ENCODE results near the gene ST6GALNAC5. TPM values are rescaled to one million over a fixed set of nuclear protein-coding genes. Genes with fewer than 3 reads are reported as not detected.
A peak's percentile ranks its signal among the peaks of the same experiment; 100 is the strongest.
"Not testable (repeated sequence)": the region's sequence is repeated elsewhere in the genome, so short reads cannot be mapped to it uniquely, and the experiment has no call there.

Gene ST6GALNAC5
- polyA plus RNA-seq, 10 donors: 1.2 to 2.7 (median 2.2) TPM

GRCh38 chr1:76933847-76934815, 66.9 kb downstream of the ST6GALNAC5 start:
- DNase-seq: no peak

DNA sequence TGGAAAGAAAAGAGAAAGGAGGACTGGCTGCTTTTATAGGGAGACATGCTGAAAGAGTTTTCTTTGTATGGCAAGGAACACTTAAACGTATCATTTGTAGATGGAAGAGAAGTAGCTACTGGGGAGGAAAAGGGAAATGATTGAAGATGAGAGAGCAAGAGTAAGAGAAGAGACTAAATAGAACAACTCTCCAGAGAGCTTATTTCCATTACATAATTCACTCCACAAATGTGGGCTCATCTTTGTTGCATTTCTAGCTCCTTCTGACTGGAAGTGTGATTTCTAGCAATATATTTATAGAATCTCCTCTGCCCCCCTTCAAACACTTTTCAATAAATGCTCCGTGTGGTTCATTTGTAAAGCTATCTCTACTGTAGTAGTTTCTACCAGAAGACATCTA, 71.0 kb downstream of the ST6GALNAC5 start:
- DNase-seq: no peak

DNA sequence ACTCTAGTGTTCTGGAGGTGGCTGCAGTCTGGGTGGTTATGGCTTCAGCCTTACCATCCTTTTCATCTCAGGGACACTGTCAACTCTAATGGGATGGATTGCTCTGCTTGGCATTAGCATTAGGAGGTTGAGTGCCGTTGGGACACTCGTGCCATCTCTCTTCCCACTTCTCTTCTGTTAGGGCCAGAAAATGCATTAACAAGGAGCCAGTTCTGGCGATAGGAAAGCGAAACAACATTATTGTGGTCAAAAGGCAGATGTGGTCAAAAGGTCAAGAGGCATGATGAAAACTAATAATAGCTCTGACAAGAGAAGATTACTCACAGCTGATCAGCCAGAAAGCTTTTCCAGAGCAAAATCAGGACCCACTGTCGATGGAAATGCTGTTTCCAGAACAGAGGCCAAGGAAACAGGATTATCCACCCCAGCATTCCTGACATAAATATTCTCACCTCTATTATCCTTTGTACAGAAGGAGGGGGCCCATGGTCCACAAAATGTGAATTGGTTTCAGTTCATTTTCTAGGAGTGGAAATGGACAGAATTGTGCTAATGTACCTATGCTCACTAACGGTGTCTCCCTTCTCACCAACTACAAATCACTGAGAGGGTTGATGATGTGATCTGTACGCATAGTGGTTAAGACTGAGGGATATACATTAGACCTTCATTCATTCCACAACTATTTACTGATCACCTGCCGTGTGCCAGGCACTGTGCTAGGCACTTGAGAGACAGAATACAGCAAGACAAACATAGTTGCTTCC, 72.0 kb downstream of the ST6GALNAC5 start:
- DNase-seq: peak in 1 of 3 donors; percentile 14

- no peak for DNase-seq
Observed at GRCh38 chr1:76939817-76940216, 72.5 kb downstream of the ST6GALNAC5 start.

DNA sequence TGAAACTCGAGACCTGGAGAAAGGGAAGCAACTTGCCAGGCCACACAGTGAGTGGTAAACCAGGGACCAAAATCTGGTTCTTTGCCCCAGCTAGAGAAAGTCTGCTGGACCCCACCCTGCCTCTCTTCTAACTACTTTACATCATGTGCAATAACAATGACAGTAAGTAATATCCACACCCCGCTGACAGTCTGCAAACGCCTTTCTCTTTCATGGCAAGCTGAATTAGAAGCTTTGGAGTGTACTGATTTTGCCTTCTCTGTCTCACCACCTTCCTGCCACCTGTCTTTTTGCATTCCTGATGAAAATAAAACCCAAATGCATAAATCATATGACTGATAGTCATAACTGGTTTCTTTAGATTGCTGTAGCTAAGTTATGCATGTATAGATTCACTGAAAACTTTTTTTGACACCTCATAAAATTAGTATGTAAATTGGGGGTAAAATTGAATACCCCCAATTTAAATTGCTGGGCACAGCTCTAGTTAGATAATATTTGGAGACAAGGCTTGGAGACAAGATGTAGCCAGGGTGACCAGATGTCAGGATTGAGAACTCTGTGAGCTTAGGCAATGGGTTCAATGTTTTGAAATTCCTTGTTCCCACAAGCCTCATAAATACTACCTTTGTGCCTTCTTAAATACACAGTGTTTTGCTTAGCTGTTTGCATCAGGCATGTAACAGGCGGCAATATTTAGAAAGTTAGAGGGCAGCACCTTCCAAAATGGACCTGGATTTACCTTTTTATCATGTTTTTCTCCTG, 73.5 kb downstream of the ST6GALNAC5 start:
- DNase-seq: no peak

GRCh38 chr1:76942549-76942948, 75.3 kb downstream of the ST6GALNAC5 start:
- peak in 1 of 3 donors; percentile 49 for DNase-seq

GRCh38 chr1:76944942-76945341, 77.7 kb downstream of the ST6GALNAC5 start:
- no peak for DNase-seq

DNA sequence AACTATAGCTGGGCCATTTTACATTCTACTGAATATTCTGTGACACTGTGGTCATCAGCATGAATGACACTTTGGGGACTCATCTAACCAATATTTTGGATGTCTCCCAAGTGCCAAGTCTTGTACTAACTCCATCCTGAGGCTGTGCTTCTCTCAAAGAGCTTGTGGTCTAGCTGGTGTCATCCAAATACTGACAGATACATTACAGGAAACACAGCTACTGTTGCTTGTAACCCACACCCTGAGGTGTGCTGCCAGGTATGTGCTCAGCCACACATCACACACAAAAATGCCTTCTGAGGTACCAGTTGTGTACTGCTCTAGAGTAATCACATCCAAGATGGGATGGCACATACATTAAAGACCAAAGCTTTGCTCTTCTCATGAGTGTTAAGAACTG, 81.6 kb downstream of the ST6GALNAC5 start:
- DNase-seq: no peak

GRCh38 chr1:76949503-76949902, 82.2 kb downstream of the ST6GALNAC5 start:
- DNase-seq: peak in 1 of 3 donors; percentile 51

DNA sequence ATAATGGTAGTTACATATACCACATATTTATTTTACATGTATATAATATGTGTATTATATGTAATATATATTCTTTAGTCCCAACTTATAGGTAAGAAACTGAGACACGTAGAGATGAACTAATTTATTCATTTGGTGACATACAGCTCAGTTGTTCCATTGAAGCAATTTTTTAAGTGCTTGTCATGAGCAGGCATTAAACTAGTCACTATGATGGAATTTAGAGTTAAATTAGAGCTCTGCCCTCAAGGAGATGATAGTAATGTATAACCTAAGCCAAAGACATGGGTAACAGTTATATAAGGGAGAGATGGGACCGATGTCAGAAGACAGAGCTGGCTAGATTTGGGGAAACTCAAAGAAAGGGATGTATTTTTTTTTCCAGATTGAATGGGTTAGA, 83.0 kb downstream of the ST6GALNAC5 start:
- no peak for DNase-seq

DNA sequence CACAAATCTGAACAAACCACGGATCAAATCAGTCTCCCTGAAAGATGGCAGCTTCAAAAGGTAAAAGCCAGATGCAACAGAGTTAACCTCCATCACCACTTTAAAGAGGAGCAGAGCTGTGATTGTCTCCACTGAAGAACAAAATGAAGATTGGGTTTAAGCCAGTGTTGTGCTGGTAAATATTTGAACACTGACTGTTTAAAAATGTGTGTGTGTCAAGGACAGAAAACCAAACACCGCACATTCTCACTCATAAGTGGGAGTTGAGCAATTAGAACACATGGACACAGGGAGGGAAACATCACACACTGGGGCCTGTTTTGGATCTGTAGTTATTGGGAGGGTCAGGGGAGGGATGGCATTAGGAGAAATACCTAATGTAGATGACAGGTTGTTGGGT, 83.9 kb downstream of the ST6GALNAC5 start:
- no peak for DNase-seq

- no peak for DNase-seq
Observed at GRCh38 chr1:76955652-76956051, 88.4 kb downstream of the ST6GALNAC5 start.

DNA sequence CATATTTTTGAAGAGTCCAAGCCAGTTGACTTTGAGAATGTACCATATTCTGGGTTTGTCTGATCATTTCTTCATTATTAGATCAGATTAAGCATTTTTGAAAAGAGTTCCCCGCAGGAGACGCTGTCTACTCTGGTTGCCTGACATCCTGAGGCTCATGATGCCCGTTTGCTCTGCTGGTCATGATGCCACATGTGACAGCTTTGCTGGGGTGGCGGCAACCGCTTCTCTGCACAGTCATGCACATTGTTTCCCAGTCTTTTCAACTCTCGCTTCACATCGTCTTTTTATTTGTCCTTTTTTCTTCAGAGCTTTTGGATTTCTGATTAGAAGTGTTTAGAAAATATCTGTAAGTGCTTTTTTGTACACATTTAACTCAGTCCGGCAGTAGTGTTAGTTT, 90.7 kb downstream of the ST6GALNAC5 start:
- no peak for DNase-seq

GRCh38 chr1:76958828-76959227, 91.5 kb downstream of the ST6GALNAC5 start:
- no peak for DNase-seq

DNA sequence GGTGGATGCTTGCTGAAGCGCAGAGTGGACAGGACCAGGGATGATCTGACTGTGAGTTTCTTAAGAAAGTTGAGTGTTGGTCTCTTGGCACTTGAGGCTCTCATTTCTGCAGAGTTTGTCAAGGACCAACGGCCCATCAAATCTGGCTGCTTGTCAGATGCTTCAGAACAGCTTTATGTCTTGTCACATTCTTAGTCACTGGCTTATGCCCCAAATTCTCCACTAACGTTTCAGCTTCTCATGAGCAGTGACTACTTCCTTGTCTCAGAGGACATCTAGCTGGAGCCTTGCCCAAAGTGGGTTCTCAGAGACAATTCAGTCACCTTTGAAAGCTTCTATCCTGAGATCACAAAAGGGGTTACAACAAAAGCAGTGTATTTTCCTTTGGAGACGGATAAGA, 92.3 kb downstream of the ST6GALNAC5 start:
- DNase-seq: no peak

- no peak for DNase-seq
Observed at GRCh38 chr1:76961181-76961819, 94.0 kb downstream of the ST6GALNAC5 start.

DNA sequence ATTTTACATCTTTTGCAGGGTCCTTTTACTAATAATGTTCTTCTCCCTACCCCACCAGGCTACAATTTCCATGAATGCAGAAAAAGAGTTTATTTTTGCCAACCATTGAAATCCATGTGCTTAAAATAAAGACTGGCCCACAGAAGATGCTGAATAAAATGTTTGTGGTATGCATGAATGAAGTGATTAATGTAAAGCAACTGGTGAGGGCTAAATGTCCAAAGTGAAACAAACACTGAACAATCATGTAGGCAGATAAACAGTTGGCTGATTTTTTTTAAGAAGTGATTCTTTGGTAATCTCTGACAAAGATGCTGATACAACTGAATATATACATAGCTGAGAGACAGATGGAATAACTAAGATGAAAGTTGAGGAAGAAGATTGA, 94.5 kb downstream of the ST6GALNAC5 start:
- no peak for DNase-seq

- not testable (repeated sequence) for DNase-seq
Observed at GRCh38 chr1:76981267-76981666, 114.0 kb downstream of the ST6GALNAC5 start.

DNA sequence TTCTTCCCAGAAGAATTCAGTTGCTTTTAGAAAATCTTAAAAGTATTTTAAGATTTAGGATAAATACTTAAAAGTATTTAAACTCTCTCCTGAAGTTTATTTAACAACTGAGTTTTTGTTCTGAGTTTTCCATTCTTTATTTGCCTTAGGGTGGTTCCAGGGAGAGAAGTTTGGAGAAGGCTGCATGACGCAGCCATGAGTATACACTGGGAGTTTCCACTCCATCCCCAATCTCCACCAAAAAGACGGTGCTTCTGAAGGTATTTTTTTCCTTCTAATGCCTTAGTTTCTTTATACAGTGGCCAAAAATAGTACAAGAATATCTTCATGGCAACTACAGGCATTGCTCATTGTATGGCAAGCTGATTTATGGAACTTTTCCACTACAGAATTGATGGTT, 122.7 kb downstream of the ST6GALNAC5 start:
- DNase-seq: no peak

- DNase-seq: no peak
Observed at GRCh38 chr1:76993036-76993435, 125.8 kb downstream of the ST6GALNAC5 start.

DNA sequence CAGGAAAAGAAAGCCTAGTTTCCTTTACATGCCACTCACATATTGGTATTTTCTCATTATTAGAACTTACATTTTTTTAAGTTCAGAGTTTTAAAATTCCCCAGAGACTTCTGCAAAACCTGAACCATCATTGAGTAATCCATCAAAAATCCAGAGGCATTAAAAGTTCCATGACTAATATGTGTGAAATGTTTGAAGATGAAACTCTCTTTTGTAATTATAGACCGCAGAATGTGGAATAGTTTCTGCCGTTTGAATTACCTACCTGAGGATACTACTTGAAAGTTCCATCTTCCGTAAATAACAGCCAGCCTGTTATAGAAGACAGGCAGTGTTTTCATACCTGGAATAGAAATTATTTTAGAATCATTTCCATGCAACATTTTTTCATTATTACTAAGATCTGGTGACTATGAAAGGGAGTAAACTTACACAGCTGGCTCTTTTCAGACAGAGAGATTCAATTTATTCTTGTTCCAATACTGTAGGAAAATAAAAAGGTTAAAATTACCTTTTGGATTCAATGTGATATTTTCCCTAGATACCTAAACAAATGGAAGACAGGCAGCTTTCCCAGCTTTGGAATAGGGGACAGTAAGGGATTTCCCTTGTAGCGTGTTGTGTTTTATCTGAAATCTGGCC, 131.4 kb downstream of the ST6GALNAC5 start:
- DNase-seq: peak in 2 of 3 donors; percentile 46 to 81
